HG02759 (cell line): ENCODE results near the gene MBL2.
A peak's percentile ranks its signal among the peaks of the same experiment; 100 is the strongest.

Experiments used
- ATAC-seq: cut with Tn5 transposase; IDR thresholded peaks from one replicate; pipeline ENCODE4 v1.9.1; 2021; ENCODE audit warnings: mild to moderate bottlenecking, moderate library complexity; ENCODE audit not compliant: unreplicated experiment

The MBL2 gene

DNA sequence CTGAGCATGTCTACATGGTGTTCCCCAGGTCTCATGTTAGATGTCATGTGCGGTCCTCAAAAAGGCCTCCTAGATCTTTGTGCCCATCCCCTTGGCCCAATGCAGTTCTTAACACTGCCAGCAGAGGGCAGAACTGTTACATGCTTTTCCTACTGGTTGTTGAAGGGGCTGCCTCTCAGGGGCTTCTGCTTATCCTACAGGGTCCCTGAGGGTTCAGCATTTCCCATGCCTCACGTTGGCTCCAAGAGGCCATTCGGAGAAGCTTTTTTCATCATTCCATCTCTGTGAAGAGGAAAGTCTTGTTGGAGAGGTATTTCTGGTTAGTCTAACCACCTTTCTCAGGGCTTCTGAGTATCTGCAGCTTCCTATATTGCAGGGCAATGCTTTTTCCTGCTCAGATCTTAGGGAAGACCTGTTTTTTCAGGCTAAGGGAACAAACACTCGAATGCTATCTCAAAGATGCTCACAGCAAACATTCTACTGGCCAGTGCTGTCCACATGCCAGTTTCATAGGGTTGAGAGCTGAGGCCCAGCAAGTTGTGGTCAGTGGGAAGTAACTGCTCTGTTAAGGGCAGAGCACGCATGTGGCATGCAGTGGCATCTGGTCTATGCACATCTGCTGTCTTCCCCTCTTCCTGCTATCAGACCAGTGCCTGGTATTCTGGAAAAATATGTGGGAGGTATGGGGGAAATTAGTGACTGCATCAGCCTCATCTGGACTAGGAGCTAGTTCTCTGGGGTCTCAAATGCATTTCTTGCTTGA is 31.5 kb downstream of the MBL2 start:
- peak; percentile 74 for ATAC-seq

DNA sequence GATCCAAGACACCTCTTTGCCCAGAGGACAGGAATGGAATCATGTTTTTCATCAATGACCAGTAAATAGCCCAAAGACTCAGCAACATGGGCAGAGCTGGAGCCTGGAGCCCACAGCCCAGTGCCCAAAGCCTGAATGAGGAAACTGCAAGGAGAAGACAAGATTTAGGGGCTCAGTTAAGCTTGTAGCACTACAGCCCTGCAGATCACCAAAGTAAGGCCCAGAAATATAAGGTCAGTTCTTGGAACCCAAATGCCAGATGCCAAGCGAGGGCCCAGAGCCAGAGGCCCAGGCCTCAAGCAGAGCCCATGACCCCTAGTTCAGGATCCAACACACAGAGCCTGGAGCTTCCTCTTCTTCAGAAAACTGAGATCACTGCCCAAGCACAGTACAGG is 32.4 kb downstream of the MBL2 start:
- ATAC-seq: no peak

DNA sequence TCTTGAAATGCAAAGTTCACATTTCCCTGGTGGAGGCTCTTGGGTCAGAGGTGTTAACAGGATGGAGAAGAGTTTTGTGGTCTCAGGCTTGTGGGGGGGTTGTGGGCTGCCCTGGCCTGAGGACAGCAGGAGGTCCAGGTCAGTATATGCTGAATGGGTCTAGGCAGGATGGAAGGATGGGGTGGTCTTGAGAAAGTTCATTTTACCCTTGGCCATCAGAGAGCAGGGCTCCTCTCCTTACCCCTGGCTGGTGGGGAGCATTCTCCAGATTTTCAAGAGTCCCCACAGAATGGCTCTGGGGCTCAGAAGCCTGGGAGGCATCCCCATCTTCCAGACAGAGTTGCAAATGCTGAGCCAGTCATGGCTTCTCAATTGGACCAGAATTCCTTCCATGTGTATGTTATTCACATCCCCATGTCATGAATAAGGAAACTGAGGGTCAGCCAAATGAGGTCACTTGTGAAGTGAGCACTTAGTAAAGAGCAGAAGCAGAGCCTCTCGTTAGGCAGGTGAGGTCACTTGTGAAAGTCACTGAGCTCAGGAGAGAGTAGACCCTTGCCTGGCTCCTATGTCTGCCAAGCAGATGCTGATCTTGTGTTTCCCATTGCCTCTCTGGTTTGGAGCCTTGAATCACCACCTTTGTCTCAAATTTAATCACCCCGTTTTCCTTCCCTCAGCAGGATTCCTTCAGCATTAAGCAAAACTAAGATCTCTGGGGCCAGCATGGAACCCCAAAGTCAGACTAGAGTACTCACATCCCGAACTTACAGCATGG is 33.0 kb downstream of the MBL2 start:
- ATAC-seq: no peak

DNA sequence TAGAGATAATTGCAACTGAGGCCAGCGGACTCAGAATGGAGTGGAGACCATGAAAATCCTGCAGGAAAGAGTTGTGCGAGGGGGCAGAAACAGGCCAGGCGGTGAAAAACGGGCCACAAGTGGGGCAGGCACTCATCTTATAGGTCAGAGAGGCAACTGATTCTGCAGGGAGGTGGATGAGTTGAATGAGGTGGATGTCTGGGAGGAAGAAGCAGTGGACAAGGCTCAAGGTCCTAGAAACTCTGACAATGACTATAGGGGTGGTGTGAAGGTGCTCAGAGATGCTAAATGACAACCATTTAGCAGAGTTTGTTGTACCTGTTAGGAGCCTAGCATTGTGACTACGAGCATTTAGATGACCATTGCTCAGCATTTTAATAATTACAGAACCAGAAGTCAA is 33.6 kb downstream of the MBL2 start:
- ATAC-seq: no peak

DNA sequence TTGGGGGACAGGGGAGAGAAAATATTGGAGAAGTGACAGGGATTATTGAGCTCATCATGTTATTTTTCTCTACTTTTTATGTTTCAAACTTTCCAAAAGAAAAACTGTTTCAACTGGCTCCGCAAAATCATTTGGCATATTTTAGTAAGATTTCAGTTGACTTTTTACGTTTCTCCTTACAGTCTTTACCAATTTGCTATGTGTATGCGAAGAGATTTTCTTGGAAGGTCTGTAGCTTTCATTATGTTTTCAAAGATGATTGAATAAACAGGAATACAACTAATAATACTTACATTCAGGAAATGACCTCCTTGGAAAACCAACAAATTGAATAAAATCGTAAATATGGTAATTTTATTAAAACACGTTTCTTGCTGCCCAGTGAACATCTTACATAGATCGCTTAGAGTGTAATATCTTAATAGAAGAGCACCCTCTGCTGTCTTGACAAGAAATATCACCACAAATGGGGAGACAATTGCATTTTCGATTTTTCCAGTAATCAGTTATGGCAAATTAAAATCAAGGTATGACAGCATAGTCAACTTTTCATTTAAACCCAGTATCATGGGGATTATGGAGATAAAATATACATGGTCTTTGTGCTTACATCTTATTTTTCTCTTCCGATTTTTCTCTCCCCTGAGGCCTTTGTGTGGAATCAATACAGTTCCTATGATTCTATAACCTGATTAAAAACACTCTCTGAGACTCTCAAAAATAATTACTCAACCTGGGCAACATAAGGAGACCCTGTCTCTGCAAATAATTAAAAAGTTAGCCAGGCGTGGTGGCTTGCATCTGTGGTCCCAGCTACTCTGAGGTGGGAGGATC is 43.1 kb downstream of the MBL2 start:
- peak; percentile 60 for ATAC-seq

DNA sequence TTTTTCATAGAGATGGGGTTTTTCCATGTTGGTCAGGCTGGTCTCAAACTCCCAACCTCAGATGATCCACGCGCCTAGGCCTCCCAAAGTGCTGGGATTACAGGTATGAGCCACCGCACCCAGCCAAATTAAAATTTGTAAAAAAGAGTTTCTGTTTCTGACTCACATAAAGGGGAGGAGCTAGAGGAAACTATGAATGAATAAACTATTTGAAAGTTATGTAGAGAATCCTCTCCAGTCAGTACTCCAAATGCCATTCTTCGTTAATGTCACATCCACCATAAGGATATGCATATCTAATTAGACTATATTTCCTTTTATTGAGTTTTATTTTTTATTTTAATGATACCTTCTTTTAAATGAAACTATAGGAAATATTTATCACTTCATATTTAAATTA is 52.6 kb downstream of the MBL2 start:
- ATAC-seq: no peak
